Measurements from ENCODE around the gene TMBIM4.

TMBIM4 gene

DNA sequence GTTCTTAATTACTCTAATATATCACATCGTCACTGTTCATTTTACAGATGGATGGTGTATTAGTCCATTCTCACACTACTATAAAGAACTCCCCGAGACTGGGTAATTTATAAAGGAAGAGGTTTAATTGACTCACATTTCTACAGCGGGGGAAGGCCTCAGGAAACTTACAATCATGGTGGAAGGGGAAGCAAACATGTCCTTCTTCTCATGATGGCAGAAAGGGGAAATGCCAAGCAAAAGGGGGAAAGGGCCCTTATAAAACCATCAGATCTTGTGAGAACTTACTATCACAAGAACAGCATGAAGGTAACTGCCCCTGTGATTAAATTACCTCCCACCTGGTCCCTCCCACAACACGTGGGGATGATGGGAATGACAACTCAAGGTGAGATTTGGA lies 6.5 kb downstream of the TMBIM4 start:
- H2AFZ ChIP-seq (ENCODE audit: low read depth, low read length) = no peak overlapping the region
- peaks cover 8% of the 10 kb centered on the region for H3K4me1 ChIP-seq (ENCODE audit: low read length)
- H3K79me2 ChIP-seq (ENCODE audit: low read length) = peaks cover 80% of the 10 kb centered on the region
- H3K4me2 ChIP-seq (ENCODE audit: low read length) = no peak overlapping the region
- no peak overlapping the region for H3K27ac ChIP-seq (ENCODE audit: low read length)
- H4K20me1 ChIP-seq (ENCODE audit: insufficient read depth, low read length) = peaks cover 11% of the 10 kb centered on the region; the same call in 1 of the 2 replicates
- no peaks in the 10 kb centered on the region for H3K9me3 ChIP-seq (ENCODE audit: insufficient read depth, low read length)
- H3K36me3 ChIP-seq (replicated peaks; ENCODE audit: low read depth, low read length) = peaks cover 41% of the 10 kb centered on the region
- no peak overlapping the region for H3K9ac ChIP-seq (ENCODE audit: low read length)
- H3K4me3 ChIP-seq (ENCODE audit: low read length) = no peak overlapping the region
- no peaks in the 10 kb centered on the region for H3K27me3 ChIP-seq (ENCODE audit: low read depth, low read length)
- TF ChIP-seq, protein P1, sequence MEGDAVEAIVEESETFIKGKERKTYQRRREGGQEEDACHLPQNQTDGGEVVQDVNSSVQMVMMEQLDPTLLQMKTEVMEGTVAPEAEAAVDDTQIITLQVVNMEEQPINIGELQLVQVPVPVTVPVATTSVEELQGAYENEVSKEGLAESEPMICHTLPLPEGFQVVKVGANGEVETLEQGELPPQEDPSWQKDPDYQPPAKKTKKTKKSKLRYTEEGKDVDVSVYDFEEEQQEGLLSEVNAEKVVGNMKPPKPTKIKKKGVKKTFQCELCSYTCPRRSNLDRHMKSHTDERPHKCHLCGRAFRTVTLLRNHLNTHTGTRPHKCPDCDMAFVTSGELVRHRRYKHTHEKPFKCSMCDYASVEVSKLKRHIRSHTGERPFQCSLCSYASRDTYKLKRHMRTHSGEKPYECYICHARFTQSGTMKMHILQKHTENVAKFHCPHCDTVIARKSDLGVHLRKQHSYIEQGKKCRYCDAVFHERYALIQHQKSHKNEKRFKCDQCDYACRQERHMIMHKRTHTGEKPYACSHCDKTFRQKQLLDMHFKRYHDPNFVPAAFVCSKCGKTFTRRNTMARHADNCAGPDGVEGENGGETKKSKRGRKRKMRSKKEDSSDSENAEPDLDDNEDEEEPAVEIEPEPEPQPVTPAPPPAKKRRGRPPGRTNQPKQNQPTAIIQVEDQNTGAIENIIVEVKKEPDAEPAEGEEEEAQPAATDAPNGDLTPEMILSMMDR (IDR thresholded peaks at IDR 0.05; ENCODE audit: low read depth, low read length) = no peak
- no peak for TF ChIP-seq EZH2phosphoT487 (IDR thresholded peaks at IDR 0.05; ENCODE audit: low read depth)

DNA sequence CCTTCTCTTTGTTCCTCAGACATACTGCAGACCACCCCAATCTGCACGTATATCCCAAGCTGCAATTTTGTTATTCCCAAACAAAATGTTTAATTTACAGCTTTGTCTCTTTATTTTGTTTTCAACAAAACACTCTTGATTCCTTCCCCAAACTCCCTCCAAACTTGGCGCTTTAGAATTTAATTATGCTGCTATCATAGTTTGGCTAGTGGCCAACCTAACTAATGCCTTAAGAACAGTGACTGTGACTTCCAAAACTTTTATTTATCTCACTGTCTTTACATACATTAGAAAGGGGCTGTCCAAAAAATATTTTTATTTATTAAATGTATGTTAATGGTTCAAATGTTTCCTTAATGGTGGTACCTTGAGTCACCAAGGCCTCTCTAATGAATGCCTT lies 7.1 kb downstream of the TMBIM4 start:
- Histone ChIP-seq H3K4me1 (ENCODE audit: low read length) (peaks cover 7% of the 10 kb centered on the region), H3K9me3 (ENCODE audit: insufficient read depth, low read length) (no peaks in the 10 kb centered on the region), H3K36me3 (replicated peaks; ENCODE audit: low read depth, low read length) (peaks cover 41% of the 10 kb centered on the region), H2AFZ (ENCODE audit: low read depth, low read length) (no peak overlapping the region), H3K27ac (ENCODE audit: low read length) (no peak overlapping the region), H3K4me2 (ENCODE audit: low read length) (no peak overlapping the region; the same call in 1 of the 2 replicates), H3K9ac (ENCODE audit: low read length) (no peak overlapping the region), H3K79me2 (ENCODE audit: low read length) (peaks cover 74% of the 10 kb centered on the region), H3K4me3 (ENCODE audit: low read length) (no peak overlapping the region), H4K20me1 (ENCODE audit: insufficient read depth, low read length) (peaks cover 11% of the 10 kb centered on the region; the same call in 1 of the 2 replicates), H3K27me3 (ENCODE audit: low read depth, low read length) (no peaks in the 10 kb centered on the region)
- TF ChIP-seq, protein P1 (IDR thresholded peaks at IDR 0.05; ENCODE audit: low read depth, low read length) = no peak
- TF ChIP-seq EZH2phosphoT487 (IDR thresholded peaks at IDR 0.05; ENCODE audit: low read depth) = no peak

DNA sequence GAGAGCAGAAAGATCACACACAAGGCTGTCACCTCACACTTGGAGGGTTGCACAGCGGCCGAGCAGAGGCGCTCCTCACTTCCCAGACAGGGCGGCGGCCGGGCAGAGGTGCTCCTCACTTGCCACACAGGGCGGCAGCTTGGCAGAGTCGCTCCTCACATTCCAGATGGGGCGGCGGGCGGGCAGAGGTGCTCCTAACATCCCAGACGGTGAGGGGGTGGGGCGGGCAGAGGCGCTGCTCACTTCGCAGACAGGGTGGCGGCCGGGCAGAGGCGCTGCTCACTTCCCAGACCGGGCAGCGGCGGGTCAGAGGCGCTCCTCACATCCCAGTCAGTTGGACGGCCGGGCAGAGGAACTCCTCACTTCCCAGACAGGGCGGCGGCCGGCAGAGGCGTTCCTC lies 9.1 kb downstream of the TMBIM4 start:
- H2AFZ ChIP-seq (ENCODE audit: low read depth, low read length) = no peak overlapping the region
- peaks cover 58% of the 10 kb centered on the region for H3K79me2 ChIP-seq (ENCODE audit: low read length)

DNA sequence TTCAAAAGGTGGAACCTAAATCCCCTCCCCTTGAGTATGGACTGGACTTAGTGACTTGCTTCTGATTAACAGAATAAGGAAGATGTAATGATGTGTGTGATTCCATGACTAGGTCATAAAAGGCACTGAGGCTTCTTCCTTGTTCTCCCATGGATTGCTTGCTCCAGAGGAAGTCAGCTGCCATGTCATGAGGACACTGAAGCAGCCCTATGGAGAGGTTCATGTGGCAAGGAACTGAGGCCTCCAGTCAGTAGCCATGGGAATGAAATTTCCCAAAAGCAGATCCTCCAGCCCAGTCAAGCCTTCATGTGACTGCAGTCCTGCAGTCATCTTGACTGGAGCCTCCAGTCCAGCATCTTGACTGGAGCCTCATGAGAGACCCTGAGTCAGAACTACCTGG lies 10.7 kb downstream of the TMBIM4 start:
- no peak overlapping the region for H2AFZ ChIP-seq (ENCODE audit: low read depth, low read length)
- peaks cover 8% of the 10 kb centered on the region for H3K4me1 ChIP-seq (ENCODE audit: low read length)
- H3K4me2 ChIP-seq (ENCODE audit: low read length) = no peak overlapping the region
- TF ChIP-seq EZH2phosphoT487 (IDR thresholded peaks at IDR 0.05; ENCODE audit: low read depth) = no peak
- TF ChIP-seq, protein P1 (IDR thresholded peaks at IDR 0.05; ENCODE audit: low read depth, low read length) = no peak
- no peaks in the 10 kb centered on the region for H3K9me3 ChIP-seq (ENCODE audit: insufficient read depth, low read length)
- peaks cover 15% of the 10 kb centered on the region for H3K36me3 ChIP-seq (replicated peaks; ENCODE audit: low read depth, low read length)
- H3K27ac ChIP-seq (ENCODE audit: low read length) = no peak overlapping the region
- peaks cover 14% of the 10 kb centered on the region for H4K20me1 ChIP-seq (ENCODE audit: insufficient read depth, low read length)
- no peak overlapping the region for H3K9ac ChIP-seq (ENCODE audit: low read length)
- no peaks in the 10 kb centered on the region for H3K27me3 ChIP-seq (ENCODE audit: low read depth, low read length)
- H3K79me2 ChIP-seq (ENCODE audit: low read length) = peaks cover 42% of the 10 kb centered on the region
- H3K4me3 ChIP-seq (ENCODE audit: low read length) = no peak overlapping the region

More for the DNA sequence above, 9.1 kb downstream of the TMBIM4 start:
- Histone ChIP-seq H3K4me2 (ENCODE audit: low read length) (no peak overlapping the region), H3K4me3 (ENCODE audit: low read length) (no peak overlapping the region), H4K20me1 (ENCODE audit: insufficient read depth, low read length) (peaks cover 17% of the 10 kb centered on the region), H3K36me3 (replicated peaks; ENCODE audit: low read depth, low read length) (peaks cover 25% of the 10 kb centered on the region), H3K4me1 (ENCODE audit: low read length) (peaks cover 7% of the 10 kb centered on the region), H3K9ac (ENCODE audit: low read length) (no peak overlapping the region), H3K27me3 (ENCODE audit: low read depth, low read length) (no peaks in the 10 kb centered on the region), H3K9me3 (ENCODE audit: insufficient read depth, low read length) (no peaks in the 10 kb centered on the region), H3K27ac (ENCODE audit: low read length) (no peak overlapping the region)
- TF ChIP-seq, protein P1 (IDR thresholded peaks at IDR 0.05; ENCODE audit: low read depth, low read length) = no peak
- no peak for TF ChIP-seq EZH2phosphoT487 (IDR thresholded peaks at IDR 0.05; ENCODE audit: low read depth)
